Measurements from ENCODE around the gene FBXO4. TPM values are rescaled to one million over a fixed set of nuclear protein-coding genes. Genes with fewer than 3 reads are reported as not detected.

The FBXO4 gene
- total and polyA plus RNA-seq, 2 of the 8 experiments (the other 6 are each of a cell fraction or from before 2014, with no cell fraction given): 0.60 to 0.88 TPM

DNA sequence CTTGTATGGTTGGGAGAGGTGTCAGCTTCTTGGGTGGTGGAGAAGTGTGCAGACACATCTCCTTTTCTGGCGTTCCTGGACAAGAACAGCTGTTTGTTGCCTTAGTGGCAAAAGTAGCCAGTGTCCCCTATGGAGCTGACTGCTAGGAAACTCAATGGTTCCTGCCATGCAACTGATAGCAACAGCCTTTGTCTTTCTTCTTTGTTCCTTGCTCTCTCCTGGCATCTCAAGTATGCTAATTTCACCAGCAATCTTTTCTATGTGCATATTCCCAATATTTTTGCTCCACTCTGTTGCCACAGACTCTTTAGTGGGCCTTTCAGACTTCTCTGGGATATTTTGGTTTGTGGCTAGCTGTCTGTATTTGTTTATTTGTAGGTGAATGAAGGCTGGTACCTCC is 36.7 kb downstream of the FBXO4 start (continued):
- TF ChIP-seq, protein P1, sequence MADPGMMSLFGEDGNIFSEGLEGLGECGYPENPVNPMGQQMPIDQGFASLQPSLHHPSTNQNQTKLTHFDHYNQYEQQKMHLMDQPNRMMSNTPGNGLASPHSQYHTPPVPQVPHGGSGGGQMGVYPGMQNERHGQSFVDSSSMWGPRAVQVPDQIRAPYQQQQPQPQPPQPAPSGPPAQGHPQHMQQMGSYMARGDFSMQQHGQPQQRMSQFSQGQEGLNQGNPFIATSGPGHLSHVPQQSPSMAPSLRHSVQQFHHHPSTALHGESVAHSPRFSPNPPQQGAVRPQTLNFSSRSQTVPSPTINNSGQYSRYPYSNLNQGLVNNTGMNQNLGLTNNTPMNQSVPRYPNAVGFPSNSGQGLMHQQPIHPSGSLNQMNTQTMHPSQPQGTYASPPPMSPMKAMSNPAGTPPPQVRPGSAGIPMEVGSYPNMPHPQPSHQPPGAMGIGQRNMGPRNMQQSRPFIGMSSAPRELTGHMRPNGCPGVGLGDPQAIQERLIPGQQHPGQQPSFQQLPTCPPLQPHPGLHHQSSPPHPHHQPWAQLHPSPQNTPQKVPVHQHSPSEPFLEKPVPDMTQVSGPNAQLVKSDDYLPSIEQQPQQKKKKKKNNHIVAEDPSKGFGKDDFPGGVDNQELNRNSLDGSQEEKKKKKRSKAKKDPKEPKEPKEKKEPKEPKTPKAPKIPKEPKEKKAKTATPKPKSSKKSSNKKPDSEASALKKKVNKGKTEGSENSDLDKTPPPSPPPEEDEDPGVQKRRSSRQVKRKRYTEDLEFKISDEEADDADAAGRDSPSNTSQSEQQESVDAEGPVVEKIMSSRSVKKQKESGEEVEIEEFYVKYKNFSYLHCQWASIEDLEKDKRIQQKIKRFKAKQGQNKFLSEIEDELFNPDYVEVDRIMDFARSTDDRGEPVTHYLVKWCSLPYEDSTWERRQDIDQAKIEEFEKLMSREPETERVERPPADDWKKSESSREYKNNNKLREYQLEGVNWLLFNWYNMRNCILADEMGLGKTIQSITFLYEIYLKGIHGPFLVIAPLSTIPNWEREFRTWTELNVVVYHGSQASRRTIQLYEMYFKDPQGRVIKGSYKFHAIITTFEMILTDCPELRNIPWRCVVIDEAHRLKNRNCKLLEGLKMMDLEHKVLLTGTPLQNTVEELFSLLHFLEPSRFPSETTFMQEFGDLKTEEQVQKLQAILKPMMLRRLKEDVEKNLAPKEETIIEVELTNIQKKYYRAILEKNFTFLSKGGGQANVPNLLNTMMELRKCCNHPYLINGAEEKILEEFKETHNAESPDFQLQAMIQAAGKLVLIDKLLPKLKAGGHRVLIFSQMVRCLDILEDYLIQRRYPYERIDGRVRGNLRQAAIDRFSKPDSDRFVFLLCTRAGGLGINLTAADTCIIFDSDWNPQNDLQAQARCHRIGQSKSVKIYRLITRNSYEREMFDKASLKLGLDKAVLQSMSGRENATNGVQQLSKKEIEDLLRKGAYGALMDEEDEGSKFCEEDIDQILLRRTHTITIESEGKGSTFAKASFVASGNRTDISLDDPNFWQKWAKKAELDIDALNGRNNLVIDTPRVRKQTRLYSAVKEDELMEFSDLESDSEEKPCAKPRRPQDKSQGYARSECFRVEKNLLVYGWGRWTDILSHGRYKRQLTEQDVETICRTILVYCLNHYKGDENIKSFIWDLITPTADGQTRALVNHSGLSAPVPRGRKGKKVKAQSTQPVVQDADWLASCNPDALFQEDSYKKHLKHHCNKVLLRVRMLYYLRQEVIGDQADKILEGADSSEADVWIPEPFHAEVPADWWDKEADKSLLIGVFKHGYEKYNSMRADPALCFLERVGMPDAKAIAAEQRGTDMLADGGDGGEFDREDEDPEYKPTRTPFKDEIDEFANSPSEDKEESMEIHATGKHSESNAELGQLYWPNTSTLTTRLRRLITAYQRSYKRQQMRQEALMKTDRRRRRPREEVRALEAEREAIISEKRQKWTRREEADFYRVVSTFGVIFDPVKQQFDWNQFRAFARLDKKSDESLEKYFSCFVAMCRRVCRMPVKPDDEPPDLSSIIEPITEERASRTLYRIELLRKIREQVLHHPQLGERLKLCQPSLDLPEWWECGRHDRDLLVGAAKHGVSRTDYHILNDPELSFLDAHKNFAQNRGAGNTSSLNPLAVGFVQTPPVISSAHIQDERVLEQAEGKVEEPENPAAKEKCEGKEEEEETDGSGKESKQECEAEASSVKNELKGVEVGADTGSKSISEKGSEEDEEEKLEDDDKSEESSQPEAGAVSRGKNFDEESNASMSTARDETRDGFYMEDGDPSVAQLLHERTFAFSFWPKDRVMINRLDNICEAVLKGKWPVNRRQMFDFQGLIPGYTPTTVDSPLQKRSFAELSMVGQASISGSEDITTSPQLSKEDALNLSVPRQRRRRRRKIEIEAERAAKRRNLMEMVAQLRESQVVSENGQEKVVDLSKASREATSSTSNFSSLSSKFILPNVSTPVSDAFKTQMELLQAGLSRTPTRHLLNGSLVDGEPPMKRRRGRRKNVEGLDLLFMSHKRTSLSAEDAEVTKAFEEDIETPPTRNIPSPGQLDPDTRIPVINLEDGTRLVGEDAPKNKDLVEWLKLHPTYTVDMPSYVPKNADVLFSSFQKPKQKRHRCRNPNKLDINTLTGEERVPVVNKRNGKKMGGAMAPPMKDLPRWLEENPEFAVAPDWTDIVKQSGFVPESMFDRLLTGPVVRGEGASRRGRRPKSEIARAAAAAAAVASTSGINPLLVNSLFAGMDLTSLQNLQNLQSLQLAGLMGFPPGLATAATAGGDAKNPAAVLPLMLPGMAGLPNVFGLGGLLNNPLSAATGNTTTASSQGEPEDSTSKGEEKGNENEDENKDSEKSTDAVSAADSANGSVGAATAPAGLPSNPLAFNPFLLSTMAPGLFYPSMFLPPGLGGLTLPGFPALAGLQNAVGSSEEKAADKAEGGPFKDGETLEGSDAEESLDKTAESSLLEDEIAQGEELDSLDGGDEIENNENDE (IDR thresholded peaks at IDR 0.05; ENCODE audit: insufficient replicate concordance, low read length): no peak

All from H1 (cell line).